Fibroblast of skin of back (primary cell): ENCODE data around the gene BMP7.

Source experiments
- DNase-seq: peaks from one replicate; pipeline ENCODE4 v3.0.0-alpha.2; 2013

Gene BMP7

DNA sequence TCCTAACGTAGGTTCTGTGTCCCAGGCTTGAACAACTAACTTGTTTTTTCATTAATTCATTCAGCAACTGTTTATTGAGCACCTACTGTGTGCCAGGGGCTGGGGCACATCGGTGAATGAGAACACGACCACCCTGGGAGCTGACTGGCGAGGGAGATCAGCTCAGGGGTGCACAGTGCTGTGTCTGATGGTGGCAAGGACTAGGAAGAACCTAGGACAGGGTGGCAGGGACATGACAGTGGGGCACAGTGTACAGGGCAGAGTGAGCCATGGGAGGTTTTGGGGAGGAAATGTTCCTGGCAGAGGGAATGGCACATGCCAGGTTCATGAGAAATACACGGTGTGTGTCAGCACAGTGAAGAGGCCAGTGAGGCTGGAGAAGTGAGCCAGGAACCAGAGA is 76.7 kb downstream of the BMP7 start:
- DNase-seq, result no peak

DNA sequence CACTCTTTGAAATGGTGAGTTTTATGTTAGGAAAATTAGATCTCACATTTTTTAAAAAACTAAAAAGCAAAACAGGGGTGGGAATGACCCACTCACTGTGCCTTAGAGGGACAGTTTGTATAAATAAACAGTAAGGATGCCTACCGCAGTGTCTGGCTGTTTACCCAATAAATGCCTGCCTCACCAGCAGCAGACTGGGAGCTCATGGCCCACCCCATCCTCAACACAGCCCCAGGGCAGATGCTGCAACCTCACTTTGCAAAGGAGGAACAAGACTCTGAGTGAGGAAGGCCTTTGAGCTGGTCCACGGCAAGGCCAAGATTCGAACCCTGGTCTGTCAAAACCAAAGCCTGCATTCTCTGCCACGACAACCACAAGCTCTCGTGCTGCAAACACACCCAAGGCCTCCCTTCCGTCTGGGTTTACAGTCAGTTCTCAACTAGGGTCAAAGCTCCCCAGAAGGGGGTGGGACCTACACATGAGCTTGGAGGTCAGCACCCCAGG is 77.8 kb downstream of the BMP7 start:
- no peak for DNase-seq

DNA sequence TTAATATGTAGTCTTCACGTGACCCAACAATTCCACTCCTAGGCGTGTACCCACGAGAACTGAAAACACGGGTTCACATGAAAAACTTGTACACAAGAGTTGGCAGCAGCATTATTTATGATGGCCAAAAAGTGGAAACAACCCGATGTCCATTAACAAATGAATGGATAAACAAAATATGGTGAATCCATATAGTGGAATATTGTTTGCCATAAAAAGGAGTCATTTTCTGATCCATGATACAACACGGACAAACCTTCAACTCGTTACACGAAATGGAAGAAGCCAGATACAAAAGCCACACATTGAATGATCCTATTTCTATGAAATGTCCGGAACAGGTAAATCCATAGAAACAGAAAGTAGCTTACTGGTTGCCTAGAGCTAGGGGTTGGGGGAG is 78.4 kb downstream of the BMP7 start:
- no peak for DNase-seq

DNA sequence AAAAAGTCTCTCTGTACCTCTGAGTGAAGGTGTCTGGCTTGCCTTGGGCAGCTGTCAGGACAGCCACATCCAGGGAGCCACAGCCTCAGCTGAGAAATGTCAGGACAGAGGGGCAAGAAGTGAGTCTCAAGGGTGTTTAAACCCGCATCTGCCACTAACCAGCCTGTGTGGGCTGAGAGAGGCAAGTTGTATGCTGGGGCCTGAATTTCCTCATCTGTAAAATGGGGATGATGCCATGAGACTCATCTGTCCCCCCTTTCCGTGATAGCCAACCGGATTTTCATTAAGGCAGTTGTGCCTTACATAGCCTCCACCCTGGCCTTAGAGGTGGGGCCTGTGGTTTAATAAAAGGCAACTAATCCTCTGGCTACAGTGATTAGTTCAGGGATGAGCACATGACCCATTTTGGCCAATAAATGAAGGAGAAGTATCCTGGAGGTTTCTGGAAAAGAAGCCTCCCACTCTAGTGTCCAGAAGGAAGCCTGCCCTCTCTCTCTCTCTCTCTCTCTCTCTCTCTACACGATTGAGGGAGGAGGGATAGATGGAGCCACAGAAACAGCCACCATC is 79.3 kb downstream of the BMP7 start:
- no peak for DNase-seq

DNA sequence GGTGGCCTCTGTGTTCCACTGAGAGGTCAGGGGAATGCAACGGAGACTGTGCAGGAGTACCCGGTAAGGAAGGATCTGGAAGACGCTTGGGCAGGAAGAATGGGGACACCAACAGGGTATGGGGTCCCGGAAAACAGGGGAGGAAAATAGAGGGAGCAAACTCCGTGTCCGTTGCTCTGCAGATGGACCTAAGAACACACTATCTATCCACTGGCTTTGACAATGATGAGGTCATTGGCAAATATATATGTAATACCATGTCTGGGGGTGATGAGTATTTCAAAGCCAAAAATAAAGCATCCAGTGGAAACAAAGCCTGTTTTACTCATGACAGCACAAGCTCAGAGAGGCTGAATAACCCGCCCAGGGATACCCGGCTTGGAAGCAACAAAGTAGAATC is 80.2 kb downstream of the BMP7 start:
- no peak for DNase-seq

DNA sequence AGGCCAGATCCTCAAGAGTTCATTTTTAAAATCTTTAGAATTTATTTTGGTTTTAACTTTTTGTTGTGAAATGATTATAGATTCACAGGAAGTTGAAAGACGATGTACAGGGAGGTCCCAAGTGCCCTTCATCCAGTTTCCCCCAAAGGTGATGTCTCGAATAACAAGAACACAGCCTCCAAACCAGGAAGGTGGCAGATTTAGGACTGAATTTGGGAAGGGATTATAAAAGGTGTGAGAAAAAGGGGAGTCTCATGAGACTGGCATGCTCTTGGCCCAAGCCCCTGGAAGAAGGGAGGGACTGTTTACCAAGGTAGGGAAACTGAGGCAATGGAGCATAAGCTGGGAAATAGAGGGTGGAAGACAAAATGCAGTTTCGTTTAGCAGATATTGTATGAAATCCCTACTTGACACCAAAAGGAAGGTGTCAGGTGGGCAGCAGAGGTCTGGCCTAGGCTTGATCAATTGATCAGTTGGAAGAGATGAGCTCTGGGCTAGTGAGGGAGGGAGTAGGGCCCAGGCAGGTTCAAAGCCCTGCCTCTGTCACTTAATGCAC is 81.2 kb downstream of the BMP7 start:
- no peak for DNase-seq

DNA sequence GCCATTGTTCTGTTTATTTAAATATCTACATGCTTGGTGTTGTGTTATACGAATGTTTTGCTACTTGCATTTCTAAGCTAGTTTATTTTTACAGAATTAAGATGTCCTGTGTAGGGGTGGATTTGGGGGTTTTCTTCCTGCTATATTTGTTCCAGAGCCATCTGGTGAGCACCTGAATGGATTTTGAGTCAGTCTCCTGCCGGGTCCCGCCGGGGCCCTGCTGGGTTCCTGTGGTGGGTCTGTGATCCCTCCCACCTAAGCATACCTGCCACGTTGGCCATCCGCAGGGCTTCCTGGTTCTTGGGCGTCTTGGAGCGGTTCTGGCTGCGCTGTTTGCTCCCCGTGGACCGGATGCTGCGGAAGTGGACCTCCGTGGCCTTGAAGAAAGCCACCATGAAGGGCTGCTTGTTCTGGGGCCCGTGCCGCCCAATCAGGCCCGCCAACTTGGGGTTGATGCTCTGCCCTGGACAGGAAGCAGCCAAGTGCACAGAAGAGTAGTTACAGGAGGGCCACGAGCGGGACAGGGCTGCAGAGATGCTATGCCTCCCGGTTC is 82.9 kb downstream of the BMP7 start:
- DNase-seq, result no peak

DNA sequence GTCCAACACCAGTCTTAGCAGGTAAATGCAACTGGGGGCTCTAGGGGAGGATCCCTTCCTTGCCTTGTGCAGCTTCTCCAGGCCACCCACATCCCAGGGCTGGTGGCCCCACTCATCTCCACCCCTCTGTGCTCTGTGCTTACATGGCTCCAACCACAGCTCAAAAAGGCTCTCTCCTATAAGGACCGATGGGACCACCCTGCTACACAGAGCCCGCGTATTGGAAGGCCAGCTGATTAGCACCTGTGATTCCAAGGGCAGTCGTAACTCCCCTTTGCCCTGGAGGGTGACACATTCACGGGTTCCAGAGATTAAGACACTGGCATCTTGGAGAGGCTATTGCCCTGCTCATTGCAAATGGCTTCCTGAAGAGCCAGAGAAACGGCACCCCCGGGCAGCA is 84.8 kb downstream of the BMP7 start:
- DNase-seq, result no peak

DNA sequence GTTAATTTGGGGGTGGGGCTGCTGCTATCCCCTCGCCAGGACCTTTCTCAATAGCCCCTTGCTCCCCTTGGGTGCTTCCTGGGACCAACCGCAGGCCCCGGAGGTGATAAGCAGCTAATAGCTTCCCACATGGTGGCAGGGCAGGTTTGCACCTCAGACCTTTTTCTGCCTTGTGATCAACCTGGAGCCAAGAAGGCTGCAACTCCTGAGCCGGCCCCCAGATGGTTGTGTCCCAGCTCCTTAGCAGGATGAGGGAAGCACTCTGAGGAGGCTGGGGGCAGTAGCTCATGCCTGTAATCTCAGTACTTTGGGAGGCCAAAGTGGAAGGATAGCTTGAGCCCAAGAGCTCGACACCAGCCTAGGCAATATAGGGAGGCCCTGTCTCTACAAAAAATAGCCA is 85.5 kb downstream of the BMP7 start:
- no peak for DNase-seq

DNA sequence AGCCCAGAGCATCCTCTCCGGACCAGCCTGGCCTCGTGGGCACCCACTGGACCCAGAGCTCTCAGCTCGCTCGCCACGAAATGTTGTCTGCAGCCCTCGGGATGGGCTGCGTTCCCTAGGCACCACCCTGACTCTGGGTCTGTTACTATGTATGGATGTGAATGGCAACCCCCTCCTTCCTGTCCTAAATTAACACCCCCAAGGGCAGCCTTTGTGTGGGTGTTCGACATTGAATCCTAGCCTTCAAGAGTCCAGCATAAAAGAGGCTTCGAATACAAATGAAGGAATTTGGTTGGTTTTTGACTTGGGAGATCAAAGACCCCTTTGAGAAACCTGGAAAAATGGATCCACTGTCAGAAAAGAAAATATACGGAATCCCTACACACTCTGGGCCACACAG is 86.1 kb downstream of the BMP7 start:
- DNase-seq, result no peak

DNA sequence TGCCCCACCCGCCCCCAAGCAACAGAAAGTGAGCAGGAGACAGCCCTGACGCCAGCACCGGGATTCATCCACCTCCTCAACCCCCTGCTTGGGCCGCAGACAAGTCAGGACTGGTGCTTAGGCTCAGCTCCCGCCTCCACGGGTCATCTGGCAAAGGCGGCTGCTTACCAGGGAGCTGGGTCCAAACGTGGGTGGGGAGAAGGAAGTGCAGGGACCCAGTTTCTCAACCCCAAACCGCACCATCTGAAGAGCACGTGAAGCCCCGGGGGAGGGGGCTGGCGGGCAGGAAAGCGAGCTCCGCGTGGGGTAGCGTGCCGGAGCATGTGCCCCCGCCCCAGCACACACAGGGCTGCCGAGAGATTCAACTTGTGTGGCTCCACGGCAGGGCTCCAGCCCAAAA is 87.2 kb downstream of the BMP7 start:
- DNase-seq, result no peak

DNA sequence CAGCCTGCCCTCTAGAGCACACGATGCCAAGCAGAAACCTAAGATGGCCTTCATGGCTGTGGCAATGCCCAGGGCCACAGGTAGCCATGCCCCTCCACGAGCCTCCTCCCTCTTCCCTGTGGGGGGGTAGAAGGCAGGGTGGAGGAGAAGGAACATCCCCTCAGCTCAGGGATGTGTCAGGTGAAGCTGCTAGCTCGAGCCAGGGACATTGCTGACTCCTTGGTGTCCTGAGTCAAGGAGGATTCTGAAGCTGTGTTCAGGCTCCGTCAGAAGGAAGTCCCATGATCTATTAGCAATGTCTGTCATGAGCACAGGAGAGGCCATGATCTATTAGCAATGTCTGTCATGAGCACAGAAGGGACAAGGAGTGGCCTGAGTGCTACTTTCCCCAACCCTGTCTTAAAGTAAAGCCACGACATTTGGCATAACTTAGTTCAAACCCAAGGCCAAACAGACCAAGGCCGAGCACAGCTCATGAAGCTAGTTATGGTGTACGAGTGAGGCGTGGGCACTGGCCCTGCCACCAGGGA is 87.8 kb downstream of the BMP7 start:
- DNase-seq, result no peak

DNA sequence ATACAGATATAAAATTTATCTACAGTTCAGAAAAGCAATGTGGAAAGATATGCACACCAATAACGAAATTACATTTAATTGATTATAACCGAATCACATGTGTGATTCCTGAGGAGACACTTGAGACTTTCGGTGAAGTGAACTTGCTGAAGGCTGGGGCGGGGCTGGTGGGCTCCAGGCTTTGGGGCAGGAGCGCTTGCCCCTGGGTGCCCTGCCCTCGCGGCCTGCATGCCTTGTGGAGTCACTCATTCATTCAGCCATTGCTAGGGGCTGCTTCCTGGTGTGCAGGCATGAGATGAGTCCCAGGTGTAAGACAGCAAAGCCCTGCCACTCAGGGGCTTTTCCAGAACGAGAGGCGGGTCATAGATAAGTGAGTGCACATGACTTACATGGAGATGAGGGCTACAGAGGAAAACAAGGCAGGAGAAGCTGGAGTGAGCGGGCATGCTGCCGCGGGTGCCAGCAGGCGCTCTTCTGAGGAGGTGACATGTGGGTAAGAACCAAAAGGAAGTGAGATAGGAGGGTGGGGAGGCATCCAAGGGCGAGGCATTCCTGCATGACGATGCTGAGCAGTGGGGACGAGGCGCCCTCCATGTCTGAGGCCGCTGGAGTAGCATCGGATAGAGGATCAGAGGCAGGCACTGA is 88.7 kb downstream of the BMP7 start:
- DNase-seq, result no peak

DNA sequence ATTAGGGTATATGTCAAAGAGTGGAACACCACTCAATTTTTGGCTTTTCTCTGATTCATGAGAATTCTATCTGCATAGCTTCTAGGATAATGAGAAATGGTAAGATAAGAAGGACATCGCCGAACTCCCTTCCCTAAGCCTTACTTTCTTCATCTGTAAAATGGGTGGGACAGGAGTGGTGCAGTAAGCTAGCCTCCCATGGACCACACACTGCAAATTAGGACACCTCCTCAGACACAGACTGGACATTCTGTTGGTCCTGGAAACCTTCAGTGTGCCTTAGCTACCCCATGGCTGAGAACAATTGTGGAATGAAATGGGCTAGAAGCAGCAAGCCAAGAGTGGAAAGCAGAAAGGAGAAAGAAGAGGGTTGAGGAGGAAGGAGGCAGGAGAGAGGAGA is 89.6 kb downstream of the BMP7 start:
- no peak for DNase-seq

DNA sequence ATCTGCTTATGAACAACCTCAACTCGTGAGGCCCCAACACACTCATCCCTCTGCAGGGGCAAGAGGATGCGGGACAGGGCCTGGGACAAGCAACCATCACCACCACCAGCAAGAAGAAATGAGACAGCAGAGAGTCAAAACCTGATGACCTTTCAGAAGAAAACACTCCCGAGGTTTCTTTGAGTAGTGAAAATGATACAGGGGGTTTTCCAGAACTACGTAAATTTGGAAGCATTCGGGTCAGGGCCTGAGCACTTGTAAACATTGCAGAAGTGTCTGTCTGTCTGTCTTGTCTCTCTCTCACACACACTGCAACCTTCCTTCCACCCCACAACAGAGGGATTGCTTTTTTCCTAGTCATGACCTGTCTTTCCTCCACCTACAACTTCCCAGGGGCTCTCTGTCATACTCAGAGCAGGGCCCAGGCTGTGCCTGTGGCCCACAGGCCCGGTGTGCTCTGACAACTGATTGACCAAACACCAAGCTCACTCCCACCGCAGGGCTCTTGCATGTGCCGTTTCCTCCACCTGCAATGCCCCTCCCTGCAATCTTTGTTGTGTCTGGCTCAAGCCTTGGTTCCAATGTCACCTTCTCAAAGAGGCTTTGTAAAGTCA is 90.9 kb downstream of the BMP7 start:
- no peak for DNase-seq

DNA sequence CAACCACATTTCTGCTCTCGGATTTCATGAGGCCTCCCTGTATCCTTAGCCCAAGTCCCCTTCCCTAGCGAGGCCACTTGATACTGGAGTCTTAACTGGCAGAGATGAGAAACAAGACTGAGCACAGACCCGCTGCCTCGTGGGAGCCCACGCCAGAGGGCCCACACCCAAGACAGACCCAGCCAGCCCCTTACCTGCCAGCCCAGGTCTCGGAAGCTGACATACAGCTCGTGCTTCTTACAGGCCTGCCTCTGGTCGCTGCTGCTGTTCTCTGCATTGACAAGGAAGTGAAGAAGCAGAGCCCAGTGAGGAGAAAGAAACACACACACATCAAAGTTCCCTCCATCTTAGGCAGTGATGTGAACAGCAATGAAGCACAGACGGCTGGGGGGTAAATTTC is 91.7 kb downstream of the BMP7 start:
- no peak for DNase-seq

DNA sequence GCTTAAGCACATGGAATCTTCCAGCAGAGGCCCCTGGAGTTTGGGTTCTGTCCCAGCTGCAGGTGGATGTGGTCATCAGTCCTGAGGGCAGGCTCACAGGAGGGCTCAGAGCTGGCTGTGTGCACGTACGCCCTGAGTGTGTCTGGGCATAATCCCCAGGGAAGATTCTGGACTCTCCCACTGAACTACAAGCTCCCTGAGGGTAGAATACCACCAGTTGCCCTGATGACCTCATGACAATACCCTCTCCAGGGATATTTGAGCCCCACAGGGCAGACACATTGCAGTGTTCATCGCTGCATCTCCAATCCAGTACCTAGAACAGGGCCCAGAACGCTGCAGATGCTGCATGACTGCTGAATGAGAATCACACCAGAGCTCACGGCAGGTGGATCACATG is 92.5 kb downstream of the BMP7 start:
- DNase-seq, result no peak

DNA sequence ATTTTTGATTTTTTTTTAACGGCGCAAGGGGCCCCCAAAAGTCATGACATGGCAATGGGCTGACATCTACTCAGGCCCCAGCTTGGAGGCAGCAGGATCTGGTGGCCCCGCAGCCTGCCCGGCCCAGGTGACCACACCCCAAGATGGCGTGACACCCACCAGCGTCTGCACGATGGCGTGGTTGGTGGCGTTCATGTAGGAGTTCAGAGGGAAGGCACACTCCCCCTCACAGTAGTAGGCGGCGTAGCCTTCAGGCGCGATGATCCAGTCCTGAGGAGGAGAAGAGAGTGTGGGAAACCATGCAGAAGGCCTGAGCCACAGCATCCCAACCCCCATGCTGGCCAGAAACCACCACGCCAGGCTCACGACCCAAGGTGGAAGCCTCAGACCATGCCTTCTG is 93.4 kb downstream of the BMP7 start:
- no peak for DNase-seq

DNA sequence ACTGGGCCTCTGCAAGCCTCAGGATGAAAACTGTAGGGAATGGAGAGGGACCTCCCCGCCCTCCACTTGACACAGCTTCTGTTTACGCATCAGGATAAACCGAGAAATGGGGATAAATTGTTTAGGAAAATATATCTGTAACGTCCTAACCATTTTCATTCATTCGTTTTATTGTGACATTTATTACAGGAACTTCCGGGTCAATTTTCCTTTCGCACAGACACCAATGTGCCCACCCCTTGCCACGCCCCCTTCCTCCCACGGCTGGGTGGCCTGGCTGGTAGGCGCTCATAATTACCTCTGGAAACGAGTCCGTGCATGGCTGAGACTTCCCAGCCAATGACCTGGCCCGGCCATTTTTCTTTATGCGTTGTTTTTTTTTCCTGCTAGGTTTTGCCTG is 96.1 kb downstream of the BMP7 start:
- DNase-seq, result no peak

DNA sequence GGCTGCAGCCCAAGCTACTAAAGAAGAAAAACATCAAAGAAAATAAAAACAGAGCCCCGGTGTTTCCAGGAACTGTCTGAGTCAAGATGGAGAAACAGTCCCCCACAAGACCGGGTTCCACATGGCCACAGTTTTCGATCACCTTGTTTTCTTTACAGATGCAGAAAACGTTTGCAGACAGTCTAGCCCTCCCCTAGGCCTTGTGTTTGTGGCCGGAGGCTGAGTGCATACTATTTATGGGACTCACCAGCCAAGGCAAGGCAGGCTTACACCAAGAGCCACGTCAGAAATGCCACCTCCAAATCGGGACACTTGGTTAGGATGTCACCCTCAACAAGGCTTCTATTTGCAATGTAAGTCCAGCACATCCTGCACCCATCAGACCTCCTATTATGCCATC is 97.3 kb downstream of the BMP7 start:
- no peak for DNase-seq

DNA sequence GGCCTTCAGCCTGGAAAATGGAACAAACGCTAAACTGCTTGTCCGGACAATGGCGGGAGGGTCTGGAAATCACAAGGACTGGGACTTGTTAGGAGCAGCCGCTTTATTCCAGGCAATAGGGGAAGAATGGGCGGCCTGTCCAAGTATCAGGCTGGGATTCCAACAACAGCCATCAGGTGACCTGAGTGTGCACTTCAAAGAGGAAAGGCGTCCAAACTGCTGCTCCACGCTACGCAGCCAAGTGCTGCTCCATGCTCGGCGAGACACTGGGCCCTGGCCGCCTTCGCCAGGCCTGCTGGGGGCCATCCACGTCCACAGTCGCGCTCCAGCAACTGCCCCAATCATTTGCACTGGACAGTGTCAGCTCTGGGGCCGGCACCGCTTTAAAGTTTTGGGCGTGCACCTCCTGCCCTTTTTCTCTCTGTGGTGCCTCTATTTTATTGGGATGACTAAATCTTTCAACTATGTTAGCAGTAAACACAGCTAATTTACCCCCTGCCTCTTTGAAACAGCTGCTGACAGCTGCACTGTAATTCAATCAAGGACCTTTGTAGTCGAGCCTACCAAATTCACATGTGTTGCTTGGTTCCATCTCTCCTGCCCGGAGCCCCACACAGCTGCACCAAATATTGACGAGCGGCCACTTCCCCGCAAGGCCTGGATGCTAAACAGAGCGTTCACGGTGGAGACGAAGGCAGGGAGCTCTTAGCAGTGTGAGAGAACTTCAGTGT is 98.3 kb downstream of the BMP7 start:
- DNase-seq, result no peak

DNA sequence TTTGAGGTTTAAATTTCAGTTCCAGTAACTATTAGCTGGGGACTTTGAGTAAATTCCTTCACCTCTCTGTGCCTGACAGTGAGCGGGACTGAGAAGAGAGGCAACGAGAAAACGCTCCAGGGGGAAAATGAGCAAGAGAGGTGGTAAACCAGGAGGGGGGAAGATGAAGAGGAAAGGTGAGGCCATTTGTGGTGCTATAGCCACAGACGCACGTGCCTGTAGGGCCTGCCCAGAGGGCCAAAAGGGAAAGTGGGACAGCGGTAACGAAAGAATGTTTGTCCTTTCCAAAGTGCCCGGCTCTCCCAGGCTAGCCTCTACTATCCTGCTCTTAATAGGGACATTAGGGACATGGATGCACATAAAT is 99.2 kb downstream of the BMP7 start:
- no peak for DNase-seq
